Ishikawa (cell line): Measurements from ENCODE around the gene FAM24B.

Experiments used
- CEBPB ChIP-seq: IDR thresholded peaks from 2 replicates; pipeline ENCODE4 v1.6.1; 2012
- EGR1 ChIP-seq: IDR thresholded peaks from 2 replicates; pipeline ENCODE4 v1.6.1; 2012
- EP300 ChIP-seq: IDR thresholded peaks from 2 replicates; pipeline ENCODE4 v1.6.1; 2012; ENCODE audit warnings: borderline replicate concordance
- RAD21 ChIP-seq: IDR thresholded peaks from 2 replicates; pipeline ENCODE4 v1.6.1; 2012; ENCODE audit warnings: low read depth

DNA sequence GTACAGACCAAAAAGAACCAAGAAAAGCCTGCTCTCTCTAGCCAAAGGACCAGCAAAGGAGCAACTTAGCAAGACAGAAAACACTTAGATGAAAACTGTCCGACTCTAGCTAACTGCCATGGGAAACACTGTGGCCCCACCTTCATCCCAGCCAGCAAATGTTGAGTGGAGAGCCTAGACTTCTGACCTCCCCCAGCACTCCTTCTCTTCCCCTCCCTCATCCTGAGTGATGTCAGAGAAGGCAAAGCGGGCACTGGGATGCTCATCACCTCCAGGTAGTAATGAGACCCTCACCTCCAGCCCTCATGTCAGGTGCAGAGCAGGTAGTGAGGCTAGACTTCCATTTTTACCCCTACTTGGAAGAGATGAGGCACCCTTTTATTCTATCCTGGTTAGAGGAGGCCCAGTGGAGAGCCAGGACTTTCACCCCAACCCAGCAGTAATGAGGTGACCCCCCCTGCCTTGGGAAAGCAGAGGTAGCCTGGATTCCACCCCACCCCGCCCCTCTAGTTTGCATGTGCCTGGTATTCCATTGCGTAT is 50.6 kb downstream of the FAM24B start:
- TF ChIP-seq RAD21: no peak
- TF ChIP-seq CEBPB: no peak
- no peak for TF ChIP-seq EP300
- TF ChIP-seq EGR1: no peak
